ENCODE data around the gene PACRG.
"Not testable (repeated sequence)": the region's sequence is repeated elsewhere in the genome, so short reads cannot be mapped to it uniquely, and the experiment has no call there.

PACRG gene

GRCh38 chr6:162727322-162728182 lies at the start of gene PACRG, which contains the start of gene PRKN:
Gene PACRG, plus strand, starts transcription at chr6:162727974.
Gene PRKN, minus strand, starts transcription at chr6:162727766.
- peak; percentile 100 for DNase-seq

- DNase-seq, result not testable (repeated sequence)
Measured at GRCh38 chr6:162678896-162679295, 48.9 kb upstream of the PACRG start.

- no peak for DNase-seq
Measured at GRCh38 chr6:162679681-162680080, 48.1 kb upstream of the PACRG start.

GRCh38 chr6:162680367-162680766 lies 47.4 kb upstream of the PACRG start:
- no peak for DNase-seq

- DNase-seq, result no peak
Measured at GRCh38 chr6:162680871-162681270, 46.9 kb upstream of the PACRG start.

GRCh38 chr6:162681447-162681846 lies 46.3 kb upstream of the PACRG start:
- DNase-seq, result no peak

GRCh38 chr6:162683135-162683534 lies 44.6 kb upstream of the PACRG start:
- no peak for DNase-seq

GRCh38 chr6:162684052-162684451 lies 43.7 kb upstream of the PACRG start:
- no peak for DNase-seq

- no peak for DNase-seq
Measured at GRCh38 chr6:162684961-162685360, 42.8 kb upstream of the PACRG start.

GRCh38 chr6:162685586-162685985 lies 42.2 kb upstream of the PACRG start:
- DNase-seq, result no peak

GRCh38 chr6:162688751-162689345 lies 38.9 kb upstream of the PACRG start:
- no peak for DNase-seq

GRCh38 chr6:162690158-162690557 lies 37.6 kb upstream of the PACRG start:
- DNase-seq, result no peak

- peak; percentile 36 for DNase-seq
Measured at GRCh38 chr6:162697872-162698403, 29.8 kb upstream of the PACRG start.

- no peak for DNase-seq
Measured at GRCh38 chr6:162698440-162698839, 29.3 kb upstream of the PACRG start.

GRCh38 chr6:162699961-162700360 lies 27.8 kb upstream of the PACRG start:
- DNase-seq, result no peak

GRCh38 chr6:162700966-162701365 lies 26.8 kb upstream of the PACRG start:
- no peak for DNase-seq

- DNase-seq, result no peak
Measured at GRCh38 chr6:162701551-162701950, 26.2 kb upstream of the PACRG start.

GRCh38 chr6:162702446-162702845 lies 25.3 kb upstream of the PACRG start:
- no peak for DNase-seq

- no peak for DNase-seq
Measured at GRCh38 chr6:162704001-162704400, 23.8 kb upstream of the PACRG start.

GRCh38 chr6:162705736-162706135 lies 22.0 kb upstream of the PACRG start:
- no peak for DNase-seq

- no peak for DNase-seq
Measured at GRCh38 chr6:162706232-162706631, 21.5 kb upstream of the PACRG start.

GRCh38 chr6:162708971-162709370 lies 18.8 kb upstream of the PACRG start:
- peak; percentile 22 for DNase-seq

- DNase-seq, result no peak
Measured at GRCh38 chr6:162709431-162709830, 18.3 kb upstream of the PACRG start.

GRCh38 chr6:162710419-162710818 lies 17.4 kb upstream of the PACRG start:
- no peak for DNase-seq
